SK-N-SH treated with all-trans-retinoic acid at 6 μM for 48 hours (cell line): ENCODE results near the gene SMLR1.

Experiments
- CSDC2 ChIP-seq: fragments of 250-450 bp; sonication (Bioruptor Pico); IDR thresholded peaks from 2 replicates; pipeline ENCODE4 v1.5.0; 2020; ENCODE audit warnings: mild to moderate bottlenecking, moderate library complexity
- ESRRG ChIP-seq: fragments of 250-450 bp; sonication (Bioruptor Pico); IDR thresholded peaks from 2 replicates; pipeline ENCODE4 v1.6.1; 2021; ENCODE audit warnings: mild to moderate bottlenecking
- PPARA ChIP-seq: fragments of 250-450 bp; sonication (Bioruptor Pico); IDR thresholded peaks from 2 replicates; pipeline ENCODE4 v1.5.0; 2020; ENCODE audit warnings: mild to moderate bottlenecking, borderline replicate concordance
- RARB ChIP-seq: fragments of 250-450 bp; sonication (Bioruptor Pico); IDR thresholded peaks from 2 replicates; pipeline ENCODE4 v1.8.0; 2021; ENCODE audit warnings: mild to moderate bottlenecking, moderate library complexity
- SNAI2 ChIP-seq: fragments of 250-450 bp; sonication (Bioruptor Pico); IDR thresholded peaks from 2 replicates; pipeline ENCODE4 v1.5.0; 2020; ENCODE audit warnings: mild to moderate bottlenecking, moderate library complexity
- TF ChIP-seq, protein P1 (sequence below): fragments of 250-450 bp; sonication (Bioruptor Pico); IDR thresholded peaks from 2 replicates; pipeline ENCODE4 v1.5.0; 2020; ENCODE audit warnings: mild to moderate bottlenecking, moderate library complexity
- TF ChIP-seq, protein P2 (sequence below): fragments of 250-450 bp; sonication (Bioruptor Pico); IDR thresholded peaks from 2 replicates; pipeline ENCODE4 v1.5.1; 2021; ENCODE audit warnings: mild to moderate bottlenecking, moderate library complexity

DNA sequence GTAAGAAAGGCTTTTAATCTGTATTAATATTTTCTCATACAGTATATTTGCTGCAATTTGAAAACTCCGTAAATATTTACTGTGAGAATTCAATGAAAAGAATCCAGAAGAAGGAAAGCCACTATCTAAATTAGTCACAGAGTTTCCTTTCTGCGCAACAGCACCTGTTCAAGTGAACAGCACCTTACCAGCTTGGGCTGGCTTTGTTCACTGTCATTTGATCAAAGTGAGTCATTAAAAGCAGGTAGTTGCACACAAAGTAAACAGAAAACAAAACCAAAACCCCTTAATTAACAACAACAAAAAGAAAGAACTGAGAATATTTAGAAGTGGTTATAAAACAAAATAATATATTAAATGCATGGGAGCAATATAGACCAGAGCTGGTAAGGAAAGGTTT, 12.8 kb downstream of the SMLR1 start:
- TF ChIP-seq SNAI2 (no peak), RARB (CRISPR knock-in tag) (no peak), PPARA (CRISPR knock-in tag) (no peak), ESRRG (CRISPR knock-in tag) (no peak), CSDC2 (CRISPR knock-in tag) (no peak)
- TF ChIP-seq, protein P1, sequence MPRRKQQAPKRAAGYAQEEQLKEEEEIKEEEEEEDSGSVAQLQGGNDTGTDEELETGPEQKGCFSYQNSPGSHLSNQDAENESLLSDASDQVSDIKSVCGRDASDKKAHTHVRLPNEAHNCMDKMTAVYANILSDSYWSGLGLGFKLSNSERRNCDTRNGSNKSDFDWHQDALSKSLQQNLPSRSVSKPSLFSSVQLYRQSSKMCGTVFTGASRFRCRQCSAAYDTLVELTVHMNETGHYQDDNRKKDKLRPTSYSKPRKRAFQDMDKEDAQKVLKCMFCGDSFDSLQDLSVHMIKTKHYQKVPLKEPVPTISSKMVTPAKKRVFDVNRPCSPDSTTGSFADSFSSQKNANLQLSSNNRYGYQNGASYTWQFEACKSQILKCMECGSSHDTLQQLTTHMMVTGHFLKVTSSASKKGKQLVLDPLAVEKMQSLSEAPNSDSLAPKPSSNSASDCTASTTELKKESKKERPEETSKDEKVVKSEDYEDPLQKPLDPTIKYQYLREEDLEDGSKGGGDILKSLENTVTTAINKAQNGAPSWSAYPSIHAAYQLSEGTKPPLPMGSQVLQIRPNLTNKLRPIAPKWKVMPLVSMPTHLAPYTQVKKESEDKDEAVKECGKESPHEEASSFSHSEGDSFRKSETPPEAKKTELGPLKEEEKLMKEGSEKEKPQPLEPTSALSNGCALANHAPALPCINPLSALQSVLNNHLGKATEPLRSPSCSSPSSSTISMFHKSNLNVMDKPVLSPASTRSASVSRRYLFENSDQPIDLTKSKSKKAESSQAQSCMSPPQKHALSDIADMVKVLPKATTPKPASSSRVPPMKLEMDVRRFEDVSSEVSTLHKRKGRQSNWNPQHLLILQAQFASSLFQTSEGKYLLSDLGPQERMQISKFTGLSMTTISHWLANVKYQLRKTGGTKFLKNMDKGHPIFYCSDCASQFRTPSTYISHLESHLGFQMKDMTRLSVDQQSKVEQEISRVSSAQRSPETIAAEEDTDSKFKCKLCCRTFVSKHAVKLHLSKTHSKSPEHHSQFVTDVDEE, result no peak
- TF ChIP-seq, protein P2, sequence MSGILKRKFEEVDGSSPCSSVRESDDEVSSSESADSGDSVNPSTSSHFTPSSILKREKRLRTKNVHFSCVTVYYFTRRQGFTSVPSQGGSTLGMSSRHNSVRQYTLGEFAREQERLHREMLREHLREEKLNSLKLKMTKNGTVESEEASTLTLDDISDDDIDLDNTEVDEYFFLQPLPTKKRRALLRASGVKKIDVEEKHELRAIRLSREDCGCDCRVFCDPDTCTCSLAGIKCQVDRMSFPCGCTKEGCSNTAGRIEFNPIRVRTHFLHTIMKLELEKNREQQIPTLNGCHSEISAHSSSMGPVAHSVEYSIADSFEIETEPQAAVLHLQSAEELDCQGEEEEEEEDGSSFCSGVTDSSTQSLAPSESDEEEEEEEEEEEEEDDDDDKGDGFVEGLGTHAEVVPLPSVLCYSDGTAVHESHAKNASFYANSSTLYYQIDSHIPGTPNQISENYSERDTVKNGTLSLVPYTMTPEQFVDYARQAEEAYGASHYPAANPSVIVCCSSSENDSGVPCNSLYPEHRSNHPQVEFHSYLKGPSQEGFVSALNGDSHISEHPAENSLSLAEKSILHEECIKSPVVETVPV (CRISPR knock-in tag), result no peak
